GM19468 (cell line): ENCODE results near the gene SCAP.
"Not testable (repeated sequence)": the region's sequence is repeated elsewhere in the genome, so short reads cannot be mapped to it uniquely, and the experiment has no call there.

Experiments used
- ATAC-seq: cut with Tn5 transposase; IDR thresholded peaks from one replicate; pipeline ENCODE4 v1.9.1; 2021; ENCODE audit warnings: mild to moderate bottlenecking, moderate library complexity, moderate number of reproducible peaks; ENCODE audit not compliant: unreplicated experiment; ENCODE audit errors: extremely low read depth

The SCAP gene

GRCh38 chr3:47370887-47371697 lies 104.6 kb downstream of the SCAP start:
- ATAC-seq: no peak

- not testable (repeated sequence) for ATAC-seq
These were observed 105.7 kb downstream of the SCAP start for GRCh38 chr3:47370020-47370419.

GRCh38 chr3:47367631-47368030 lies 108.1 kb downstream of the SCAP start:
- ATAC-seq: no peak

GRCh38 chr3:47366833-47367232 lies 108.9 kb downstream of the SCAP start:
- no peak for ATAC-seq

GRCh38 chr3:47365213-47366153 lies 110.3 kb downstream of the SCAP start:
- ATAC-seq: no peak
